ENCODE data around the gene CNOT9. TPM values are rescaled to one million over a fixed set of nuclear protein-coding genes. Genes with fewer than 3 reads are reported as not detected.

The CNOT9 gene
- total and polyA plus RNA-seq, 2 donors (not counting 1 experiment from before 2014, with no cell fraction given), result 28.0 to 54.5 TPM

DNA sequence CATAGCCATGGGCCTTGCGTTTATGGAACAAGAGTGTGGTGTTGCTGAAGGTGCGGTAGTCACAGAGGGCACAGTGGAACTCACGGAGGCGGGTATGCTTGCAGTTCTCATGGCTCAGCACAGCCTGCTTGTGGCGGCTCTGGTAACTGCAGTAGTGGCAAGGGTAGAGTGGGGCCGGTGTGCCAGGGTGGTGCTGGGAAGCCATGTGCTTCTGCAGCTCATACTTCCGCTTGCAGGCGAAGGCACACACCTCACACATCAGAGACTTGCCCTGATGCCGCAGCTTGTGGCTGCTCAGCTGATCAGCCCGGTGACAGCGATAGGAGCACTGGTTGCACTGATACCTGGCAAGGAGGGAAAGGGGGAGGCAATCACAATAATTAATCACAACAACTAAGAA, 76.1 kb downstream of the CNOT9 start:
- H3K4me3 Mint-ChIP-seq, result no peak overlapping the region
- DNase-seq, result no peak
- Histone ChIP-seq H2AFZ (ENCODE audit: insufficient read depth, low read depth, low read length, poor library complexity, severe bottlenecking) (no peak overlapping the region), H3K4me1 (ENCODE audit: control insufficient read depth in 2 of 2, insufficient read depth in 2 of 2, low read length in 2 of 2) (peaks cover 3 to 5% of the 10 kb centered on the region in 2 donors), H3K4me3 (ENCODE audit: control extremely low read depth in 1 of 5, extremely low read depth in 1 of 5, insufficient read depth in 1 of 5, low read depth in 2 of 5, low read length in 4 of 5) (no peak overlapping the region), H3K27ac (ENCODE audit: low read length in 2 of 2) (no peak overlapping the region), H3K9me3 (ENCODE audit: control extremely low read depth in 1 of 3, control insufficient read depth in 2 of 3, insufficient read depth in 1 of 3, low read length in 2 of 3) (no peaks in the 10 kb centered on the region), H4K20me1 (ENCODE audit: control insufficient read depth, insufficient read depth, low read length, poor library complexity, severe bottlenecking) (peaks cover 12% of the 10 kb centered on the region), H3K4me2 (replicated peaks; ENCODE audit: low read depth, low read length, poor library complexity, severe bottlenecking) (no peak overlapping the region), H3K27me3 (replicated peaks in 1 of 4; ENCODE audit: control extremely low read depth in 1 of 4, control insufficient read depth in 3 of 4, insufficient read depth in 4 of 4, low read length in 3 of 4) (no peaks in the 10 kb centered on the region), H3K9ac (ENCODE audit: low read length) (no peak overlapping the region), H3K36me3 (replicated peaks in 1 of 2; ENCODE audit: control extremely low read depth in 1 of 2, control insufficient read depth in 1 of 2, extremely low read depth in 1 of 2, insufficient read depth in 2 of 2, low read length in 1 of 2) (peaks cover 28 to 82% of the 10 kb centered on the region in 2 experiments), H3K79me2 (ENCODE audit: control insufficient read depth, insufficient read depth, low read length) (peaks cover 21% of the 10 kb centered on the region)
- TF ChIP-seq, protein P1, sequence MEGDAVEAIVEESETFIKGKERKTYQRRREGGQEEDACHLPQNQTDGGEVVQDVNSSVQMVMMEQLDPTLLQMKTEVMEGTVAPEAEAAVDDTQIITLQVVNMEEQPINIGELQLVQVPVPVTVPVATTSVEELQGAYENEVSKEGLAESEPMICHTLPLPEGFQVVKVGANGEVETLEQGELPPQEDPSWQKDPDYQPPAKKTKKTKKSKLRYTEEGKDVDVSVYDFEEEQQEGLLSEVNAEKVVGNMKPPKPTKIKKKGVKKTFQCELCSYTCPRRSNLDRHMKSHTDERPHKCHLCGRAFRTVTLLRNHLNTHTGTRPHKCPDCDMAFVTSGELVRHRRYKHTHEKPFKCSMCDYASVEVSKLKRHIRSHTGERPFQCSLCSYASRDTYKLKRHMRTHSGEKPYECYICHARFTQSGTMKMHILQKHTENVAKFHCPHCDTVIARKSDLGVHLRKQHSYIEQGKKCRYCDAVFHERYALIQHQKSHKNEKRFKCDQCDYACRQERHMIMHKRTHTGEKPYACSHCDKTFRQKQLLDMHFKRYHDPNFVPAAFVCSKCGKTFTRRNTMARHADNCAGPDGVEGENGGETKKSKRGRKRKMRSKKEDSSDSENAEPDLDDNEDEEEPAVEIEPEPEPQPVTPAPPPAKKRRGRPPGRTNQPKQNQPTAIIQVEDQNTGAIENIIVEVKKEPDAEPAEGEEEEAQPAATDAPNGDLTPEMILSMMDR (IDR thresholded peaks at IDR 0.05), result no peak
- no peak for TF ChIP-seq EZH2 (IDR thresholded peaks at IDR 0.05; ENCODE audit: borderline replicate concordance, insufficient read depth, low read depth, low read length, poor library complexity, severe bottlenecking)
- H3K9me3 Mint-ChIP-seq (ENCODE audit: insufficient read depth), result no peaks in the 10 kb centered on the region
- ATAC-seq (ENCODE audit: low read depth), result no peak
- peaks cover 6% of the 10 kb centered on the region for H3K4me1 Mint-ChIP-seq
- WGBS (ENCODE audit: insufficient coverage), result 98% methylated on average over 7 of the region's 11 CpGs
- intact Hi-C loops (cut with micrococcal nuclease), result no loop called here
- H3K27ac Mint-ChIP-seq, result no peak overlapping the region
- CTCF ChIA-PET, result no interaction called here
- H3K27me3 Mint-ChIP-seq, result no peaks in the 10 kb centered on the region
- POLR2A ChIA-PET, result no interaction called here

DNA sequence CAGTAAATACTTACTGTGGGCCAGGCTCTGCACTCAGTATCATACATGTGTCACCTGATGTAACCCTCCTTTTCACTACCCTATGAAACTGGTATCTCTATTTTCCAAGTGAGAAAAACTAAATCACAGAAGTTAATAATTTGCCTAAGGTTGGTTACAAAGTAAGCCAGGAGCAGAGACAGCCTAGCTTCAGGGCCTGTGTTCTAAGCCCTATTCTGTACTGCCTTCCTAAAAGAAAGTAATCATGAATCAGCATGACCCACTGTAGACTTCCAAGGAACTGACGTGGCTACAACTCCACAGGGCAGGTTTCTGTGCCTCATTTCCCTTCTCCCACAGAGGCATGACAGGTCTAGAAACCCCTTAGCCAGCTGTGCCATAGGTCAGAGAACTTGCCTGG, 76.5 kb downstream of the CNOT9 start:
- Mint-ChIP-seq H3K27me3 (no peaks in the 10 kb centered on the region), H3K4me3 (no peak overlapping the region), H3K4me1 (peaks cover 6% of the 10 kb centered on the region), H3K27ac (no peak overlapping the region), H3K9me3 (ENCODE audit: insufficient read depth) (no peaks in the 10 kb centered on the region)
- Histone ChIP-seq H3K4me1 (ENCODE audit: control insufficient read depth in 2 of 2, insufficient read depth in 2 of 2, low read length in 2 of 2) (peaks cover 3 to 5% of the 10 kb centered on the region in 2 donors), H3K4me2 (replicated peaks; ENCODE audit: low read depth, low read length, poor library complexity, severe bottlenecking) (no peak overlapping the region), H3K36me3 (replicated peaks in 1 of 2; ENCODE audit: control extremely low read depth in 1 of 2, control insufficient read depth in 1 of 2, extremely low read depth in 1 of 2, insufficient read depth in 2 of 2, low read length in 1 of 2) (peaks cover 27 to 83% of the 10 kb centered on the region in 2 experiments), H2AFZ (ENCODE audit: insufficient read depth, low read depth, low read length, poor library complexity, severe bottlenecking) (no peak overlapping the region), H3K9ac (ENCODE audit: low read length) (no peak overlapping the region), H3K79me2 (ENCODE audit: control insufficient read depth, insufficient read depth, low read length) (peaks cover 21% of the 10 kb centered on the region), H3K4me3 (ENCODE audit: control extremely low read depth in 1 of 5, extremely low read depth in 1 of 5, insufficient read depth in 1 of 5, low read depth in 2 of 5, low read length in 4 of 5) (no peak overlapping the region), H3K9me3 (ENCODE audit: control extremely low read depth in 1 of 3, control insufficient read depth in 2 of 3, insufficient read depth in 1 of 3, low read length in 2 of 3) (no peaks in the 10 kb centered on the region), H3K27me3 (replicated peaks in 1 of 4; ENCODE audit: control extremely low read depth in 1 of 4, control insufficient read depth in 3 of 4, insufficient read depth in 4 of 4, low read length in 3 of 4) (no peaks in the 10 kb centered on the region), H3K27ac (ENCODE audit: low read length in 2 of 2) (no peak overlapping the region), H4K20me1 (ENCODE audit: control insufficient read depth, insufficient read depth, low read length, poor library complexity, severe bottlenecking) (peaks cover 12% of the 10 kb centered on the region)
- ATAC-seq (ENCODE audit: low read depth) (no peak), DNase-seq (no peak)
- ChIA-PET POLR2A (no interaction called here), CTCF (no interaction called here)
- TF ChIP-seq, protein P1 (IDR thresholded peaks at IDR 0.05), result no peak
- TF ChIP-seq EZH2 (IDR thresholded peaks at IDR 0.05; ENCODE audit: borderline replicate concordance, insufficient read depth, low read depth, low read length, poor library complexity, severe bottlenecking), result no peak
- intact Hi-C loops (cut with micrococcal nuclease), result no loop called here
- no CpG with 5 or more reads among the region's 1 CpG for WGBS (ENCODE audit: insufficient coverage)

Small RNA genes lying within 50 kb of the gene (small RNA-seq; reads per million reads assigned to genes)
- gene RNU6-136P (ENCODE audit: insufficient read length, low read depth, low replicate concordance), result not detected

Other genes with a start within 250 kb of the CNOT9 start
- gene CATIP, start 212.0 kb upstream of the CNOT9 start, total RNA-seq, result not detected in 2 replicates
- not detected in 2 replicates for gene CATIP, start 212.0 kb upstream of the CNOT9 start, polyA plus RNA-seq
- 6.5 and 7.0 TPM in 2 replicates for gene SLC11A1, start 186.6 kb upstream of the CNOT9 start, total RNA-seq
- 25.1 and 65.3 TPM in 2 replicates for gene SLC11A1, start 186.6 kb upstream of the CNOT9 start, polyA plus RNA-seq
- gene CTDSP1, start 169.0 kb upstream of the CNOT9 start, total RNA-seq, result 204 and 207 TPM in 2 replicates
- gene CTDSP1, start 169.0 kb upstream of the CNOT9 start, polyA plus RNA-seq, result 68.1 and 99.8 TPM in 2 replicates
- not detected in 2 replicates for gene VIL1, start 149.7 kb upstream of the CNOT9 start, total RNA-seq
- gene VIL1, start 149.7 kb upstream of the CNOT9 start, polyA plus RNA-seq, result 0.06 TPM in 1 of 2 replicates, not detected in the other
- 29.0 and 32.4 TPM in 2 replicates for gene USP37, start 488 bp upstream of the CNOT9 start, total RNA-seq
- gene USP37, start 488 bp upstream of the CNOT9 start, polyA plus RNA-seq, result 3.1 and 5.2 TPM in 2 replicates
- 0.62 TPM in 1 of 2 replicates, not detected in the other for gene PLCD4, start 39.1 kb downstream of the CNOT9 start, total RNA-seq
- gene PLCD4, start 39.1 kb downstream of the CNOT9 start, polyA plus RNA-seq, result 0.14 and 0.25 TPM in 2 replicates
- gene ZNF142, start 90.8 kb downstream of the CNOT9 start, total RNA-seq, result 51.1 and 56.1 TPM in 2 replicates
- 23.5 and 26.7 TPM in 2 replicates for gene ZNF142, start 90.8 kb downstream of the CNOT9 start, polyA plus RNA-seq
- gene BCS1L, start 90.8 kb downstream of the CNOT9 start, total RNA-seq, result 56.1 and 60.1 TPM in 2 replicates
- 84.4 and 104 TPM in 2 replicates for gene BCS1L, start 90.8 kb downstream of the CNOT9 start, polyA plus RNA-seq
- gene RNF25, start 103.2 kb downstream of the CNOT9 start, total RNA-seq, result 31.7 and 31.8 TPM in 2 replicates
- 22.2 and 35.6 TPM in 2 replicates for gene RNF25, start 103.2 kb downstream of the CNOT9 start, polyA plus RNA-seq
- gene STK36, start 103.2 kb downstream of the CNOT9 start, total RNA-seq, result 41.3 and 42.9 TPM in 2 replicates
- 29.0 and 29.4 TPM in 2 replicates for gene STK36, start 103.2 kb downstream of the CNOT9 start, polyA plus RNA-seq
- gene TTLL4, start 142.0 kb downstream of the CNOT9 start, total RNA-seq, result 30.6 and 33.8 TPM in 2 replicates
- 21.0 and 21.2 TPM in 2 replicates for gene TTLL4, start 142.0 kb downstream of the CNOT9 start, polyA plus RNA-seq
- gene CYP27A1, start 213.3 kb downstream of the CNOT9 start, total RNA-seq, result 0.29 and 0.39 TPM in 2 replicates
- 0.25 and 1.1 TPM in 2 replicates for gene CYP27A1, start 213.3 kb downstream of the CNOT9 start, polyA plus RNA-seq